Dendritic cell treated with granulocyte-macrophage colony-stimulating factor and Interleukin-4, amounts not matched to agents 40 ng/mL and 50 ng/mL, for 4 days (primary cell): ENCODE measurements around the gene RCCD1.
A peak's percentile ranks its signal among the peaks of the same experiment; 100 is the strongest.

Experiments
- H3K27ac Mint-ChIP-seq: one replicate; pipeline ENCODE4 v1.8.0; 2022; ENCODE audit warnings: mild to moderate bottlenecking, mixed read lengths
- H3K27me3 Mint-ChIP-seq: one replicate; pipeline ENCODE4 v1.8.0; 2022; ENCODE audit warnings: mild to moderate bottlenecking, mixed read lengths
- H3K36me3 Mint-ChIP-seq: one replicate; pipeline ENCODE4 v1.8.0; 2022; ENCODE audit warnings: low read depth, mixed read lengths
- H3K4me1 Mint-ChIP-seq: one replicate; pipeline ENCODE4 v1.8.0; 2022; ENCODE audit warnings: low read depth, mixed read lengths
- H3K4me3 Mint-ChIP-seq: one replicate; pipeline ENCODE4 v1.8.0; 2022; ENCODE audit warnings: mild to moderate bottlenecking, moderate library complexity, mixed read lengths
- H3K9me3 Mint-ChIP-seq: one replicate; pipeline ENCODE4 v1.8.0; 2022; ENCODE audit warnings: mixed read lengths
- intact Hi-C: fragments of 100-400 bp; cut with micrococcal nuclease; formaldehyde crosslinking; loops from one replicate; pipeline ENCODE4 v1.15.0; 2022

RCCD1 gene

GRCh38 chr15:90956274-90957030, 1.8 kb downstream of the RCCD1 start:
- Mint-ChIP-seq H3K27me3 (no peaks in the 10 kb centered on the region), H3K36me3 (peaks cover 66% of the 10 kb centered on the region), H3K9me3 (no peaks in the 10 kb centered on the region), H3K4me1 (peaks cover 35% of the 10 kb centered on the region), H3K27ac (no peak overlapping the region), H3K4me3 (peak overlapping the region; percentile 73)
- intact Hi-C loops, result loop anchor here (1.0 to 10.0 kb wide), 3 partner anchors 76 to 318 kb away; no protein-coding TSS in a partner anchor

DNA sequence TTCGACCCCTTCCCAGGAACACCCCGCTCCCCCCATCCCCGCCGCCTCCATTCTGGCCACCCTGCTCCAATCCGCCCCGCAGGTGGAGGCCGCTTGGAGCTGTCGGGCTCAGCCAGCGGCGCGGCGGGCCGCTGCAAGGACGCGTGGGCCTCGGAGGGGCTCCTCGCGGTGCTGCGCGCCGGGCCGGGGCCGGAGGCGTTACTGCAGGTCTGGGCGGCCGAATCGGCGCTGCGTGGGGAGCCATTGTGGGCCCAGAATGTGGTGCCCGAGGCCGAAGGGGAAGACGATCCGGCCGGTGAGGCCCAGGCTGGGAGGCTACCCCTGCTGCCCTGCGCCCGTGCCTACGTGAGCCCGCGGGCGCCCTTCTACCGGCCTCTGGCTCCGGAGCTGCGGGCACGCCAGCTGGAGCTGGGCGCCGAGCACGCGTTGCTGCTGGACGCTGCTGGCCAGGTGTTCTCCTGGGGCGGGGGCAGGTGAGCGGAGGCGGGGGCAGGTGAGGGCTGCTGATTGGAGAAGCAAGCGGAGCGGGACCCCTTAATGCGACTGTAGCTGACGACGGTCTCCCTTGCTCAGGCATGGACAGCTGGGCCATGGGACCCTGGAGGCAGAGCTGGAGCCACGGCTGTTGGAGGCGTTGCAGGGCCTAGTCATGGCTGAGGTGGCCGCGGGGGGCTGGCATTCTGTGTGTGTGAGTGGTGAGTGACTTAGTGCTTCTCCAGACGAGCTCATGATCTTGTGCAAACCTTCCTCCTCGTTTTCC, 2.5 kb downstream of the RCCD1 start:
- Mint-ChIP-seq H3K9me3 (no peaks in the 10 kb centered on the region), H3K27ac (no peak overlapping the region), H3K4me1 (peaks cover 35% of the 10 kb centered on the region), H3K36me3 (peaks cover 66% of the 10 kb centered on the region), H3K27me3 (no peaks in the 10 kb centered on the region), H3K4me3 (peak overlapping the region; percentile 73)
- intact Hi-C loops, result loop anchor here (5.0 to 10.0 kb wide), 2 partner anchors 75 to 318 kb away; no protein-coding TSS in a partner anchor

GRCh38 chr15:90957791-90958190, 3.1 kb downstream of the RCCD1 start:
- no peak overlapping the region for H3K27ac Mint-ChIP-seq

DNA sequence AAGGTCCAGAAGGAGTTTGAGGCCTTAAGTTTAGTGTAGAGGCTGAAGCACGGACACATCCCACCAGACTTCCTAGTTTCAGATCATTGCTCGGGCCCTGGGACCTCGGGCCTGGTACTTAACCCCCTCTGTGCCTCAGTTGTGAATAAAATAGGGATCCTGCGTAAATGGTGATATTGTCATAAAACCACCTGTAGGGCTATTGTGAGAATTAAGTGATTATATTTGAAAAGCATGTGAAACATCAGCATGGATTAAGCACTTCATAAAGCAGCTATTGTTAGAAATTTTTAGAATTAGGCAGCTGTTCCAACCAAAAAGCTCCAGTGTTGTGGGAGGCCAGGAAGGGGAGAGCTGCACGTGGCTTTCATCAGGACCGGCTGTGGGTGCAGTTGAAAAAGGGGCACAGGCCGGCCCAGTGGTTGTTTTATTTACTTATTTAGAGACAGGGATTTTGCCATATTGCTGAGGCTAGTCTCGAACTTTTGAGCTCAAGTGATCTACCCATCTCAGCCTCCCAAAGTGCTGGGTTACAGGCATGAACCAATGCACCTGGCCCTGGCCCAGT, 4.4 kb downstream of the RCCD1 start:
- H3K27me3 Mint-ChIP-seq, result no peaks in the 10 kb centered on the region
- H3K4me3 Mint-ChIP-seq, result no peak overlapping the region
- peaks cover 62% of the 10 kb centered on the region for H3K36me3 Mint-ChIP-seq
- H3K9me3 Mint-ChIP-seq, result no peaks in the 10 kb centered on the region
- H3K27ac Mint-ChIP-seq, result no peak overlapping the region
- intact Hi-C loops, result loop anchor here (5.0 to 10.0 kb wide), 2 partner anchors 73 to 316 kb away; no protein-coding TSS in a partner anchor
- peaks cover 29% of the 10 kb centered on the region for H3K4me1 Mint-ChIP-seq

More at GRCh38 chr15:90957791-90958190, 3.1 kb downstream of the RCCD1 start:
- Mint-ChIP-seq H3K4me3 (peak overlapping the region; percentile 66), H3K4me1 (peaks cover 35% of the 10 kb centered on the region), H3K9me3 (no peaks in the 10 kb centered on the region), H3K27me3 (no peaks in the 10 kb centered on the region), H3K36me3 (peaks cover 63% of the 10 kb centered on the region)
- intact Hi-C loops, result loop anchor here (5.0 to 10.0 kb wide), 2 partner anchors 75 to 317 kb away; no protein-coding TSS in a partner anchor

GRCh38 chr15:90959894-90960293, 5.2 kb downstream of the RCCD1 start:
- H3K36me3 Mint-ChIP-seq, result peaks cover 66% of the 10 kb centered on the region
- intact Hi-C loops, result loop anchor here (5.0 to 10.0 kb wide), 2 partner anchors 72 to 315 kb away; no protein-coding TSS in a partner anchor
- no peak overlapping the region for H3K4me3 Mint-ChIP-seq
- H3K27me3 Mint-ChIP-seq, result no peaks in the 10 kb centered on the region
- H3K9me3 Mint-ChIP-seq, result no peaks in the 10 kb centered on the region
- no peak overlapping the region for H3K27ac Mint-ChIP-seq
- H3K4me1 Mint-ChIP-seq, result peaks cover 24% of the 10 kb centered on the region

- no peak overlapping the region for H3K27ac Mint-ChIP-seq
- H3K9me3 Mint-ChIP-seq, result no peaks in the 10 kb centered on the region
- peaks cover 19% of the 10 kb centered on the region for H3K4me1 Mint-ChIP-seq
- no peak overlapping the region for H3K4me3 Mint-ChIP-seq
- intact Hi-C loops, result no loop called here
- peaks cover 69% of the 10 kb centered on the region for H3K36me3 Mint-ChIP-seq
- H3K27me3 Mint-ChIP-seq, result no peaks in the 10 kb centered on the region
Measured at GRCh38 chr15:90960298-90961091, 5.8 kb downstream of the RCCD1 start.

GRCh38 chr15:90962021-90962420, 7.3 kb downstream of the RCCD1 start:
- no peak overlapping the region for H3K27ac Mint-ChIP-seq
- intact Hi-C loops, result no loop called here
- H3K36me3 Mint-ChIP-seq, result peaks cover 80% of the 10 kb centered on the region
- H3K27me3 Mint-ChIP-seq, result no peaks in the 10 kb centered on the region
- no peaks in the 10 kb centered on the region for H3K9me3 Mint-ChIP-seq
- peaks cover 12% of the 10 kb centered on the region for H3K4me1 Mint-ChIP-seq
- H3K4me3 Mint-ChIP-seq, result no peak overlapping the region

GRCh38 chr15:90966262-90966661, 11.6 kb downstream of the RCCD1 start:
- no peaks in the 10 kb centered on the region for H3K4me1 Mint-ChIP-seq
- no peak overlapping the region for H3K4me3 Mint-ChIP-seq
- no peaks in the 10 kb centered on the region for H3K27me3 Mint-ChIP-seq
- H3K27ac Mint-ChIP-seq, result no peak overlapping the region
- H3K9me3 Mint-ChIP-seq, result no peaks in the 10 kb centered on the region
- intact Hi-C loops, result no loop called here
- peaks cover 48% of the 10 kb centered on the region for H3K36me3 Mint-ChIP-seq

DNA sequence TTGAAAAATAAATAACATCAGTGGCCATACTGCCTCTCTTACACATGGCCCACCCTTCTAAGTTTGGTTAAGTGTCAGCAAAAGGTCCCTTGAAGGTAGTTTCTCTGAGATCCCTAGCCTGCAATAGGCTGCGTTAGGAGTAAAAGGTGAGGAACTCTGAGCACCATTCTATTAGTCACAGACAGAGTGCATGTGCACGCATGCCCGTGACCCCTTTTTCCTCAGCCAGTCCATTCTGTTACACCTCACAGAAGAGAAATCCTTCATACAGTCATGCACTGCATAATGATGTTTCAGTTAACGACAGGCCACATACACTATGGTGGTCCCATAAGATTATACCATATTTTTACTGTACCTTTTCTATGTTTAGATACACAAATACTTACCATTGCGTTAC, 12.5 kb downstream of the RCCD1 start:
- H3K4me1 Mint-ChIP-seq, result no peaks in the 10 kb centered on the region
- intact Hi-C loops, result no loop called here
- H3K27me3 Mint-ChIP-seq, result no peaks in the 10 kb centered on the region
- H3K27ac Mint-ChIP-seq, result no peak overlapping the region
- H3K9me3 Mint-ChIP-seq, result no peaks in the 10 kb centered on the region
- no peak overlapping the region for H3K4me3 Mint-ChIP-seq
- H3K36me3 Mint-ChIP-seq, result peaks cover 39% of the 10 kb centered on the region

GRCh38 chr15:90968434-90968833, 13.8 kb downstream of the RCCD1 start:
- intact Hi-C loops, result no loop called here
- H3K36me3 Mint-ChIP-seq, result peaks cover 33% of the 10 kb centered on the region

GRCh38 chr15:90970274-90970673, 15.6 kb downstream of the RCCD1 start:
- no peaks in the 10 kb centered on the region for H3K27me3 Mint-ChIP-seq
- peaks cover 31% of the 10 kb centered on the region for H3K36me3 Mint-ChIP-seq
- H3K9me3 Mint-ChIP-seq, result no peaks in the 10 kb centered on the region
- H3K4me3 Mint-ChIP-seq, result no peak overlapping the region
- no peaks in the 10 kb centered on the region for H3K4me1 Mint-ChIP-seq
- no peak overlapping the region for H3K27ac Mint-ChIP-seq
- intact Hi-C loops, result no loop called here

More at GRCh38 chr15:90968434-90968833, 13.8 kb downstream of the RCCD1 start:
- no peak overlapping the region for H3K27ac Mint-ChIP-seq
- no peaks in the 10 kb centered on the region for H3K9me3 Mint-ChIP-seq
- H3K4me1 Mint-ChIP-seq, result no peaks in the 10 kb centered on the region
- no peak overlapping the region for H3K4me3 Mint-ChIP-seq
- no peaks in the 10 kb centered on the region for H3K27me3 Mint-ChIP-seq

DNA sequence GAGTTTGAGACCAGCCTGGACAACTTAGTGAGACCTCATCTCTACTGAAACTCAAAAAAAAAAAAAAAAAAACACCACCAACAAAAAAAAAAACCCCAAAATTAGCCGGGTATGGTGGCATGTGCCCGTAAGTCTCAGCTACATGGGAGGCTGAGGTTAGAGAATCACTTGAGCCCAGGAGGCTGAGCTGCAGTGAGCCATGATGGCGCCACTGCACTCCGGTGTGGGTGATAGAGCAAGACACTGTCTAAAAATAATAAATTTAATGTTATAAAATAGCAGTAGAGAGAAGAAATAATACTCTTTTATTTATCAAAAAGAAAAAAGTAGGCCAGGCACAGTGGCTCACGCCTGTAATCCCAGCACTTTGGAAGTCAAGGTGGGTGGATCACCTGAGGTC, 17.4 kb downstream of the RCCD1 start:
- peaks cover 24% of the 10 kb centered on the region for H3K36me3 Mint-ChIP-seq
- H3K9me3 Mint-ChIP-seq, result no peaks in the 10 kb centered on the region
- intact Hi-C loops, result no loop called here
- H3K27me3 Mint-ChIP-seq, result no peaks in the 10 kb centered on the region
- no peak overlapping the region for H3K4me3 Mint-ChIP-seq
- H3K4me1 Mint-ChIP-seq, result no peaks in the 10 kb centered on the region
- no peak overlapping the region for H3K27ac Mint-ChIP-seq

DNA sequence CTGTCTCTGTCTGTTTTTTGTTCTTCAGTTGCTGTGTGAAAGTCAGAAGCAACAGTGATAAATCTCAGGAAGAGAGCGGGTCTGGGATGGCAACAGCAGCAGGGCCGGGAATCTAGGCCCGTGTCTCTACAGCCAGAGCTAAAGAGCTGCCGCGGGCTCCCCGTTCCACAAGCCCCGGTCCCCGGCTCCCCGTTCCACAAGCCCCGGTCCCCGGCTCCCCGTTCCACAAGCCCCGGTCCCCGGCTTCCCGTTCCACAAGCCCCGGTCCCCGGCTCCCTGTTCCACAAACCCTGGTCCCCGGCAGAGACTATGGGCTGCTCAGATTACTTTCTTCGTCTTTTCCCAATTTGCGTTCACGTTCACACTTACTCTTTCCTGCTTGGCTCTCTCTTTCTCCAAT, 19.5 kb downstream of the RCCD1 start:
- Mint-ChIP-seq H3K9me3 (no peaks in the 10 kb centered on the region), H3K27ac (no peak overlapping the region), H3K4me1 (no peaks in the 10 kb centered on the region), H3K4me3 (no peak overlapping the region), H3K27me3 (no peaks in the 10 kb centered on the region), H3K36me3 (peaks cover 34% of the 10 kb centered on the region)
- intact Hi-C loops, result no loop called here
